H1 (cell line): Measurements from ENCODE around the gene ZDHHC11B. TPM values are rescaled to one million over a fixed set of nuclear protein-coding genes. Genes with fewer than 3 reads are reported as not detected.

Experiments
- CTCF ChIA-PET: fragments of 300-600 bp; sonication (Branson Sonifier 250); formaldehyde crosslinking; loops from one replicate; lab custom pipeline; 2021; ENCODE audit not compliant: partially characterized antibody; lab: Charles Lee
- POLR2A ChIA-PET: fragments of 300-600 bp; sonication (Branson Sonifier 250); formaldehyde crosslinking; loops from one replicate; lab custom pipeline; 2021; ENCODE audit warnings: inconsistent platforms; ENCODE audit not compliant: partially characterized antibody; lab: Charles Lee
- DNase-seq, 2 experiments: peaks; one replicate each; pipeline versions ENCODE4 v3.0.0 to v3.0.0-alpha.2; 2010 to 2022; ENCODE audit warnings: low spot score in 2 of 2, low read depth in 1 of 2, mixed read lengths in 1 of 2
- FAIRE-seq: peaks from 2 replicates; lab custom pipeline; 2011; peaks lifted over from hg19 to GRCh38; lab: Jason Lieb, UNC
- H2AFZ ChIP-seq: 2 replicates; pipeline ENCODE4 v1.8.1; 2012; ENCODE audit warnings: low read length, inconsistent platforms
- H2AK5ac ChIP-seq: 2 replicates; pipeline ENCODE4 v1.6.1; 2013; ENCODE audit warnings: low read depth, low read length
- H2BK120ac ChIP-seq: replicated peaks from 2 replicates; pipeline ENCODE3; 2013; ENCODE audit warnings: low read depth, low read length, inconsistent platforms
- H2BK12ac ChIP-seq: 2 replicates; pipeline ENCODE4 v1.6.1; 2013; ENCODE audit warnings: low read depth, low read length
- H2BK15ac ChIP-seq: 2 replicates; pipeline ENCODE4 v1.6.1; 2013; ENCODE audit warnings: low read length
- H2BK20ac ChIP-seq: 2 replicates; pipeline ENCODE4 v1.6.1; 2013; ENCODE audit warnings: low read length
- H2BK5ac ChIP-seq: 2 replicates; pipeline ENCODE4 v1.6.1; 2013; ENCODE audit warnings: low read depth, low read length
- H3K14ac ChIP-seq: 2 replicates; pipeline ENCODE4 v1.6.1; 2013; ENCODE audit warnings: inconsistent platforms; ENCODE audit not compliant: insufficient read length
- H3K18ac ChIP-seq: 2 replicates; pipeline ENCODE4 v1.6.1; 2013; ENCODE audit warnings: low read length; ENCODE audit errors: extremely low read depth
- H3K23ac ChIP-seq: 2 replicates; pipeline ENCODE4 v1.6.1; 2013; ENCODE audit warnings: inconsistent platforms; ENCODE audit not compliant: insufficient read length
- H3K23me2 ChIP-seq: 2 replicates; pipeline ENCODE4 v1.6.1; 2013; ENCODE audit warnings: low read depth, low read length
- H3K27ac ChIP-seq: 2 replicates; pipeline ENCODE4 v1.6.1; 2011; ENCODE audit warnings: low read depth, low read length, inconsistent platforms
- H3K27me3 ChIP-seq, 4 experiments: replicated peaks in 1 of 4; 1 replicate in 1 of 4; 2 replicates in 3 of 4; pipeline versions ENCODE4 v1.6.1 to v1.8.1; 2011 to 2013; ENCODE audit warnings: low read length in 3 of 4, mild to moderate bottlenecking in 3 of 4, inconsistent platforms in 2 of 4, mixed read lengths in 2 of 4, moderate library complexity in 1 of 4; ENCODE audit not compliant: control insufficient read depth in 3 of 4, insufficient read depth in 3 of 4; ENCODE audit errors: extremely low read depth in 1 of 4
- H3K36me3 ChIP-seq, 4 experiments: 2 replicates each; pipeline versions ENCODE4 v1.6.1 to v1.8.1; 2011 to 2013; ENCODE audit warnings: mild to moderate bottlenecking in 4 of 4, low read length in 3 of 4, moderate library complexity in 2 of 4, control low read depth in 1 of 4, inconsistent platforms in 1 of 4; ENCODE audit not compliant: insufficient read depth in 4 of 4, control insufficient read depth in 2 of 4
- H3K4ac ChIP-seq: replicated peaks from 2 replicates; pipeline ENCODE3; 2013; ENCODE audit warnings: low read length, low read depth, mixed read lengths, inconsistent platforms; ENCODE audit not compliant: insufficient read length
- H3K4me1 ChIP-seq, 4 experiments: replicated peaks in 1 of 4; 1 replicate in 1 of 4; 2 replicates in 3 of 4; pipeline versions ENCODE4 v1.6.1 to v1.8.1; 2011 to 2013; ENCODE audit warnings: low read length in 3 of 4, inconsistent platforms in 2 of 4, mixed read lengths in 1 of 4; ENCODE audit not compliant: insufficient read depth in 4 of 4, control insufficient read depth in 3 of 4
- H3K4me2 ChIP-seq, 2 experiments: 2 replicates each; pipeline versions ENCODE4 v1.6.1 to v1.8.1; 2011 to 2013; ENCODE audit warnings: low read depth in 2 of 2, low read length in 2 of 2, control low read depth in 1 of 2, inconsistent platforms in 1 of 2, mild to moderate bottlenecking in 1 of 2; ENCODE audit not compliant: insufficient read depth in 1 of 2
- H3K4me3 ChIP-seq, 4 experiments: fragments of 200-600, 300-600 bp in 1 of 4; sonication (generic), shearing (Covaris generic), sonication (Bioruptor Twin) in 1 of 4; 2 replicates each; pipeline versions ENCODE4 v1.5.1 to v1.8.1; 2011 to 2016; ENCODE audit warnings: low read length in 4 of 4, low read depth in 3 of 4, control low read depth in 2 of 4, inconsistent platforms in 2 of 4, mild to moderate bottlenecking in 2 of 4, mixed read lengths in 1 of 4, moderate library complexity in 1 of 4; ENCODE audit not compliant: insufficient read depth in 2 of 4; ENCODE audit errors: extremely low read depth in 1 of 4
- H3K56ac ChIP-seq: replicated peaks from 2 replicates; pipeline ENCODE3; 2013; ENCODE audit warnings: low read depth, mild to moderate bottlenecking, mixed read lengths, low read length, inconsistent platforms; ENCODE audit not compliant: insufficient read length
- H3K79me1 ChIP-seq: 2 replicates; pipeline ENCODE4 v1.6.1; 2013; ENCODE audit warnings: low read depth, low read length, control low read depth
- H3K79me2 ChIP-seq, 2 experiments: 2 replicates each; pipeline versions ENCODE4 v1.6.1 to v1.8.1; 2012 to 2013; ENCODE audit warnings: low read length in 2 of 2, mild to moderate bottlenecking in 2 of 2, inconsistent platforms in 1 of 2; ENCODE audit not compliant: insufficient read depth in 2 of 2, control insufficient read depth in 1 of 2
- H3K9ac ChIP-seq, 4 experiments: replicated peaks in 1 of 4; 1 replicate in 1 of 4; 2 replicates in 3 of 4; pipeline versions ENCODE4 v1.6.1 to v1.8.1; 2011 to 2013; ENCODE audit warnings: low read depth in 3 of 4, low read length in 3 of 4, control low read depth in 2 of 4, mild to moderate bottlenecking in 2 of 4, moderate library complexity in 2 of 4, inconsistent platforms in 1 of 4; ENCODE audit errors: extremely low read depth in 1 of 4
- H3K9me3 ChIP-seq, 2 experiments: 2 replicates each; pipeline versions ENCODE4 v1.6.1 to v1.8.1; 2012 to 2013; ENCODE audit warnings: mild to moderate bottlenecking in 2 of 2, moderate library complexity in 2 of 2, control low read depth in 1 of 2, inconsistent platforms in 1 of 2, low read depth in 1 of 2, low read length in 1 of 2, mixed read lengths in 1 of 2; ENCODE audit not compliant: insufficient read depth in 2 of 2
- H4K20me1 ChIP-seq, 2 experiments: replicated peaks in 1 of 2; 2 replicates each; pipeline versions ENCODE3 to v1.8.1; 2011 to 2013; ENCODE audit warnings: inconsistent platforms in 2 of 2, low read length in 2 of 2, mild to moderate bottlenecking in 1 of 2; ENCODE audit not compliant: insufficient read depth in 2 of 2, control insufficient read depth in 1 of 2
- H4K5ac ChIP-seq: 2 replicates; pipeline ENCODE4 v1.6.1; 2013; ENCODE audit warnings: low read length, low read depth, mixed read lengths, inconsistent platforms; ENCODE audit not compliant: insufficient read length
- H4K8ac ChIP-seq: 2 replicates; pipeline ENCODE4 v1.8.0; 2013; ENCODE audit warnings: mild to moderate bottlenecking, moderate library complexity, low read length, inconsistent platforms; ENCODE audit not compliant: insufficient read depth; ENCODE audit errors: extremely low read depth
- H4K91ac ChIP-seq: replicated peaks from 2 replicates; pipeline ENCODE3; 2013; ENCODE audit warnings: low read length, mixed read lengths, inconsistent platforms; ENCODE audit not compliant: insufficient read length
- CHD2 ChIP-seq: IDR thresholded peaks from 2 replicates; pipeline ENCODE4 v1.6.1; 2012; ENCODE audit warnings: low read length, improper control_type of control experiment
- EGR1 ChIP-seq: IDR thresholded peaks from 2 replicates; pipeline ENCODE4 v1.6.1; 2011; ENCODE audit warnings: low read depth, low read length, borderline replicate concordance
- KDM1A ChIP-seq: fragments of 200-600, 300-600 bp; sonication (generic); IDR thresholded peaks from 2 replicates; pipeline ENCODE4 v1.7.1; 2016; ENCODE audit warnings: mild to moderate bottlenecking, low read length, borderline replicate concordance
- POLR2A ChIP-seq, 2 experiments: IDR thresholded peaks; 1 replicate in 1 of 2; 2 replicates in 1 of 2; pipeline ENCODE4 v1.6.1; 2011; ENCODE audit warnings: low read depth in 2 of 2, low read length in 2 of 2, mild to moderate bottlenecking in 2 of 2; ENCODE audit errors: control extremely low read depth in 1 of 2
- TAF1 ChIP-seq: IDR thresholded peaks from 2 replicates; pipeline ENCODE4 v1.6.1; 2011; ENCODE audit warnings: mild to moderate bottlenecking, low read depth, low read length
- WGBS, 2 experiments: shearing (Covaris generic) in 1 of 2; methylation state at CpG; one replicate each; pipeline versions ENCODE4 v1.1.6 to v1.1.7; 2013 to 2015; ENCODE audit warnings: low lambda C conversion rate in 2 of 2, mixed read lengths in 2 of 2, inconsistent platforms in 1 of 2, low coverage in 1 of 2, missing lambda C conversion rate in 1 of 2; ENCODE audit not compliant: insufficient replicate concordance in 2 of 2, insufficient coverage in 1 of 2, insufficient read length in 1 of 2; ENCODE audit errors: extremely low coverage in 1 of 2, missing lambda C conversion rate in 1 of 2; 5-methylcytosine and 5-hydroxymethylcytosine counted together
- polyA plus RNA-seq, 7 experiments: library from polyadenylated mRNA; depleted of rRNA in 3 of 7; stranded (reverse) in 5 of 7; unstranded in 2 of 7; fragments of >200 nt in 5 of 7; fragments of 200-250 nt in 2 of 7; gene quantifications; 1 replicate in 5 of 7; 2 replicates in 1 of 7; 4 replicates in 1 of 7; pipeline versions ENCODE4 v1.2.1 to v1.2.3, GENCODE V29; 2011 to 2013; ENCODE audit warnings: missing spikeins in 2 of 7, mixed read lengths in 2 of 7
- total RNA-seq: library from RNA; stranded (reverse); fragmentation: NEBNext Ultra II Directional; extraction: Animal tissue kit (Norgen Biotek cat#: 25700); gene quantifications from 2 replicates; pipeline ENCODE4 v1.2.1, GENCODE V29; 2021

Gene ZDHHC11B
- total and polyA plus RNA-seq, 2 of the 8 experiments (the other 6 are each of a cell fraction or from before 2014, with no cell fraction given) = 0.29 to 2.5 TPM

GRCh38 chr5:820245-820644, 35.7 kb upstream of the ZDHHC11B start:
- Histone ChIP-seq H3K79me1 (no peaks in the 10 kb centered on the region), H3K14ac (no peak overlapping the region), H3K4me3 (no peak overlapping the region), H3K27ac (no peak overlapping the region), H2BK20ac (no peak overlapping the region), H3K23ac (no peak overlapping the region), H4K91ac (no peak overlapping the region), H3K23me2 (no peaks in the 10 kb centered on the region), H3K9ac (no peak overlapping the region), H3K56ac (no peak overlapping the region), H3K4me2 (no peak overlapping the region), H3K36me3 (peaks cover 0 to 14% (median 2%) of the 10 kb centered on the region in 4 experiments; a peak in 4 of 8 replicates), H3K27me3 (no peaks in the 10 kb centered on the region), H3K18ac (no peak overlapping the region), H3K9me3 (no peaks in the 10 kb centered on the region), H2AFZ (no peak overlapping the region), H3K4me1 (no peaks in the 10 kb centered on the region), H3K4ac (no peak overlapping the region), H2AK5ac (no peak overlapping the region), H2BK12ac (no peak overlapping the region), H4K8ac (no peak overlapping the region), H2BK5ac (no peak overlapping the region), H2BK120ac (no peak overlapping the region), H4K20me1 (no peaks in the 10 kb centered on the region), H2BK15ac (no peak overlapping the region), H4K5ac (no peak overlapping the region), H3K79me2 (no peaks in the 10 kb centered on the region)
- CTCF ChIA-PET = interaction anchor here (1.2 to 1.5 kb wide), 2 partner anchors 104 to 150 kb away, joined by 3 read pairs; no protein-coding TSS in a partner anchor
- DNase-seq (no peak), FAIRE-seq (no peak)
- POLR2A ChIA-PET = no interaction called here
- WGBS, 2 experiments = 91% methylated on average over 2 of the region's 3 CpGs; no CpG with 5 or more reads in 1 of the 2 experiments
- TF ChIP-seq CHD2 (no peak), KDM1A (no peak), TAF1 (no peak), POLR2A (IDR thresholded peaks at IDR 0.05; ENCODE audit: control extremely low read depth in 1 of 2, low read depth in 2 of 2, low read length in 2 of 2) (no peak), EGR1 (no peak)
